TTC549 (cell line): Measurements from ENCODE around the gene KCND3.

Source experiments
- FAIRE-seq: peaks from 2 replicates; lab custom pipeline; 2012; peaks lifted over from hg19 to GRCh38; lab: Jason Lieb, UNC

The KCND3 gene

GRCh38 chr1:111958075-111958474, 31.4 kb downstream of the KCND3 start:
- no peak for FAIRE-seq

GRCh38 chr1:111956155-111956771, 33.2 kb downstream of the KCND3 start:
- no peak for FAIRE-seq

- FAIRE-seq = no peak
Observed at GRCh38 chr1:111955755-111956154, 33.7 kb downstream of the KCND3 start.

- FAIRE-seq = no peak
Observed at GRCh38 chr1:111953797-111954196, 35.7 kb downstream of the KCND3 start.

GRCh38 chr1:111952125-111952657, 37.3 kb downstream of the KCND3 start:
- no peak for FAIRE-seq

- FAIRE-seq = no peak
Observed at GRCh38 chr1:111948209-111949171, 41.0 kb downstream of the KCND3 start.

- FAIRE-seq = no peak
Observed at GRCh38 chr1:111943846-111944749, 45.4 kb downstream of the KCND3 start.

GRCh38 chr1:111943066-111943465, 46.4 kb downstream of the KCND3 start:
- FAIRE-seq = no peak

- no peak for FAIRE-seq
Observed at GRCh38 chr1:111938536-111938935, 50.9 kb downstream of the KCND3 start.

GRCh38 chr1:111938123-111938522, 51.3 kb downstream of the KCND3 start:
- FAIRE-seq = no peak

GRCh38 chr1:111937147-111937725, 52.2 kb downstream of the KCND3 start:
- no peak for FAIRE-seq

GRCh38 chr1:111934106-111934852, 55.2 kb downstream of the KCND3 start:
- FAIRE-seq = no peak

- no peak for FAIRE-seq
Observed at GRCh38 chr1:111930356-111930755, 59.1 kb downstream of the KCND3 start.

- no peak for FAIRE-seq
Observed at GRCh38 chr1:111928531-111928930, 60.9 kb downstream of the KCND3 start.

GRCh38 chr1:111927652-111928051, 61.8 kb downstream of the KCND3 start:
- no peak for FAIRE-seq

GRCh38 chr1:111924786-111925185, 64.7 kb downstream of the KCND3 start:
- no peak for FAIRE-seq

GRCh38 chr1:111923766-111924165, 65.7 kb downstream of the KCND3 start:
- FAIRE-seq = no peak

GRCh38 chr1:111921948-111922347, 67.5 kb downstream of the KCND3 start:
- no peak for FAIRE-seq

GRCh38 chr1:111920221-111921024, 69.0 kb downstream of the KCND3 start:
- no peak for FAIRE-seq
